ENCODE measurements around the gene PIGN. TPM values are rescaled to one million over a fixed set of nuclear protein-coding genes. Genes with fewer than 3 reads are reported as not detected.

Gene PIGN
- polyA plus RNA-seq, 1 experiment, result 33.7 TPM

DNA sequence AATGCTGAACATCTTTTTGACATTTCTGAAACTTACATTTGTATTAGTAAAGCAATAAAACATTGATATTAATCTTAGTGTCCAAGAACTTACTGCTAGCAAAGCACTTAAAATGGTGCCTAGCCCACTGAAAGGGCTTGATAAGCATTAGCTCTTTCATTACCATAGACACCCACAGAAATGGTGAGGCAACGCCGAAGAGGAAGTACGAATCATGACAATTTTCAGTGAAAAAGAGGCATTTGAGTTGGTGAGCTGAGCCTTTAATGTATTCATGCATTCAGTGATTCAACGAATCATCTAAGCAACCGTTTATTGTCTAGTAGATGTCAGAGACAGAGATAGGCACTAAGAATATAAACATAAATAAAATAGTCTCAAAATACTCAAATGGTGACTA lies 101.1 kb downstream of the PIGN start:
- no peak overlapping the region for H3K4me3 ChIP-seq (ENCODE audit: low read depth, low read length)
- TF ChIP-seq, protein P1, sequence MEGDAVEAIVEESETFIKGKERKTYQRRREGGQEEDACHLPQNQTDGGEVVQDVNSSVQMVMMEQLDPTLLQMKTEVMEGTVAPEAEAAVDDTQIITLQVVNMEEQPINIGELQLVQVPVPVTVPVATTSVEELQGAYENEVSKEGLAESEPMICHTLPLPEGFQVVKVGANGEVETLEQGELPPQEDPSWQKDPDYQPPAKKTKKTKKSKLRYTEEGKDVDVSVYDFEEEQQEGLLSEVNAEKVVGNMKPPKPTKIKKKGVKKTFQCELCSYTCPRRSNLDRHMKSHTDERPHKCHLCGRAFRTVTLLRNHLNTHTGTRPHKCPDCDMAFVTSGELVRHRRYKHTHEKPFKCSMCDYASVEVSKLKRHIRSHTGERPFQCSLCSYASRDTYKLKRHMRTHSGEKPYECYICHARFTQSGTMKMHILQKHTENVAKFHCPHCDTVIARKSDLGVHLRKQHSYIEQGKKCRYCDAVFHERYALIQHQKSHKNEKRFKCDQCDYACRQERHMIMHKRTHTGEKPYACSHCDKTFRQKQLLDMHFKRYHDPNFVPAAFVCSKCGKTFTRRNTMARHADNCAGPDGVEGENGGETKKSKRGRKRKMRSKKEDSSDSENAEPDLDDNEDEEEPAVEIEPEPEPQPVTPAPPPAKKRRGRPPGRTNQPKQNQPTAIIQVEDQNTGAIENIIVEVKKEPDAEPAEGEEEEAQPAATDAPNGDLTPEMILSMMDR (IDR thresholded peaks at IDR 0.05; ENCODE audit: low read depth, low read length), result no peak
- DNase-seq (ENCODE audit: low read depth, low spot score), result no peak
- ChIA-PET CTCF (no interaction called here), POLR2A (no interaction called here)
- no peak overlapping the region for H3K27ac ChIP-seq (ENCODE audit: low read depth, low read length)
- H3K9me3 ChIP-seq (ENCODE audit: control insufficient read depth, insufficient read depth, low read length), result no peaks in the 10 kb centered on the region
- no peaks in the 10 kb centered on the region for H3K27me3 ChIP-seq (ENCODE audit: control insufficient read depth, insufficient read depth, low read length)

DNA sequence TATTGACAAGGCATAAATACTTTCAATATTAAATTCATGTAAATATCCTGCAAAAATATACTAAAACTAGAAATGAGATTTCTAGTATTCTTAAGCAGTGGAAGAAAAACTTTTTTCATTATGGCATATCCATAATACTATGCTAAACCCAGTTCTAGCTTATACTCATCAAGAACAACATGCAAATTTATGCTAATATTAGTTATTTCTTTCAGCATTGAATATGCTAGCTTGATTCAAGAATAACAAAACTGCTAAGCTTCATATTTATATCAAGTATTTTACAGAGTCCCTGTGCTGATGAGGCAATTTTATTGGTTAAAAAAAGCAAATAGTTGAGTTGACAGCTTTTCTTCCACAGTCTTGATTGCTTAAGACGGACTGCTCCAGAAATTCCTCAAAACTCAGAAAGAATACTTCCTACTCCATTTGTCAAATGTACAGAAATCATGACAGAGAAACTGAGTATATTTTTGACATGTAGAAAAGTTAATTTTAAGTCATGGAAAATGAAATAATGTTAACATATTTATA lies 105.0 kb downstream of the PIGN start:
- CTCF ChIA-PET, result no interaction called here

DNA sequence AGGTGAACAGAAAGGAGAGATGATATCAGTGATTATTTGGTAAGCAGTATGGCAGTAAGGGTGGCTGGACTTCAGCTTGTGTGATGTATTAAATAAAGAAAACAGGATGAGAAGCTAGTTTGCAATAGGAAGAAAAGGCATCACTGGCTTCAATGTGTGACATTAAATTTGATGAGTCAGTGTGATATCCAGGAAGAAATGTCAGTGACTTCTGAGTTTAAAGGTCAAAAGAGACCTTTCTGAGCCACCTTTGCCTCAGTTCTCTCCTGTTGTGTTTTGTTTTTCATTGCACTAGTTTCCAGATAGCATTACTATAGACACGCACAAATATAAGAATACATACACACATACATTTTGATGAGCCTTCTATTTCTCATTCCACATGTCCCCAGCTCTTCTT lies 105.6 kb downstream of the PIGN start:
- no peak overlapping the region for H3K4me3 ChIP-seq (ENCODE audit: low read depth, low read length)
- no peaks in the 10 kb centered on the region for H3K9me3 ChIP-seq (ENCODE audit: control insufficient read depth, insufficient read depth, low read length)
- POLR2A ChIA-PET, result no interaction called here
- CTCF ChIA-PET, result no interaction called here
- TF ChIP-seq, protein P1 (IDR thresholded peaks at IDR 0.05; ENCODE audit: low read depth, low read length), result no peak
- no peak overlapping the region for H3K27ac ChIP-seq (ENCODE audit: low read depth, low read length)
- no peak for DNase-seq (ENCODE audit: low read depth, low spot score)
- no peaks in the 10 kb centered on the region for H3K27me3 ChIP-seq (ENCODE audit: control insufficient read depth, insufficient read depth, low read length)

More for the DNA sequence above, 105.0 kb downstream of the PIGN start:
- POLR2A ChIA-PET, result no interaction called here
- Histone ChIP-seq H3K4me3 (ENCODE audit: low read depth, low read length) (no peak overlapping the region), H3K9me3 (ENCODE audit: control insufficient read depth, insufficient read depth, low read length) (no peaks in the 10 kb centered on the region), H3K27me3 (ENCODE audit: control insufficient read depth, insufficient read depth, low read length) (no peaks in the 10 kb centered on the region), H3K27ac (ENCODE audit: low read depth, low read length) (no peak overlapping the region)
- DNase-seq (ENCODE audit: low read depth, low spot score), result no peak
- TF ChIP-seq, protein P1 (IDR thresholded peaks at IDR 0.05; ENCODE audit: low read depth, low read length), result no peak

DNA sequence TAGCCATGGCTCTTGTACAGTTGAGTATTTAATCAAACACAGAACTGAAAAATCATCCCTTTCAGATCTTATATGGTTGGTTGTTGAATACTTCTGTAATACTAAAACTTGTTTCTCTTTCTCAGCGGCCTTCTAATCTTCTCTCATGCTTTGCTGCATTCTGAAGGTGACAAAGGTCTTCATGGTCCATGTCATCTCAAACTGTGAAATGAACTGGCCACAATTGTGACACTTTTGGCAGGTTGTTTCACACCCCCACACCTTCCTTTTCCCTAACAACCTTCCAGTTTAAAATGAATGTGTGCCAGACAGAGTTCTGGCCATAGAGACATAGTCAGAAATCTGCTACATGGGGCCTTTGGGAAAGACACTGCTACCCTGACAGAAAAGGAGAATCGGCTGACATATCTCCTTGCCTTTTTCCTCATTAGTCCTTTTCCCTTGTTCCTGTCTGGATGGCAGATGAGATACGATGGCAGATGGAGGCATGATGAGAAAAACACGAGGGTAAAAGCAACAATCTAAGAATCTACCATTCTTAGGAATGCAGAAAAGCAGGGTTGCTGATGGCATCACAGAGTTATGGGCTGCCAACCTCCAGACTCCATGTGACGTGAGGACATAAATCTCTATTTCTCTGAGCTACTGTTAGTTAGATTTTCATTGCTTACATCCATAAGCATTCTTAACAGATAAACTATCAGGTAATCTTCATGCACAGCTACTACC lies 106.5 kb downstream of the PIGN start:
- POLR2A ChIA-PET, result no interaction called here
- DNase-seq (ENCODE audit: low read depth, low spot score), result no peak
- Histone ChIP-seq H3K4me3 (ENCODE audit: low read depth, low read length) (no peak overlapping the region), H3K27me3 (ENCODE audit: control insufficient read depth, insufficient read depth, low read length) (no peaks in the 10 kb centered on the region), H3K27ac (ENCODE audit: low read depth, low read length) (no peak overlapping the region), H3K9me3 (ENCODE audit: control insufficient read depth, insufficient read depth, low read length) (no peaks in the 10 kb centered on the region)
- TF ChIP-seq, protein P1 (IDR thresholded peaks at IDR 0.05; ENCODE audit: low read depth, low read length), result no peak
- CTCF ChIA-PET, result interaction anchor here (0.7 kb wide), 1 partner anchor 14 kb away, joined by 3 read pairs; no protein-coding TSS in a partner anchor

DNA sequence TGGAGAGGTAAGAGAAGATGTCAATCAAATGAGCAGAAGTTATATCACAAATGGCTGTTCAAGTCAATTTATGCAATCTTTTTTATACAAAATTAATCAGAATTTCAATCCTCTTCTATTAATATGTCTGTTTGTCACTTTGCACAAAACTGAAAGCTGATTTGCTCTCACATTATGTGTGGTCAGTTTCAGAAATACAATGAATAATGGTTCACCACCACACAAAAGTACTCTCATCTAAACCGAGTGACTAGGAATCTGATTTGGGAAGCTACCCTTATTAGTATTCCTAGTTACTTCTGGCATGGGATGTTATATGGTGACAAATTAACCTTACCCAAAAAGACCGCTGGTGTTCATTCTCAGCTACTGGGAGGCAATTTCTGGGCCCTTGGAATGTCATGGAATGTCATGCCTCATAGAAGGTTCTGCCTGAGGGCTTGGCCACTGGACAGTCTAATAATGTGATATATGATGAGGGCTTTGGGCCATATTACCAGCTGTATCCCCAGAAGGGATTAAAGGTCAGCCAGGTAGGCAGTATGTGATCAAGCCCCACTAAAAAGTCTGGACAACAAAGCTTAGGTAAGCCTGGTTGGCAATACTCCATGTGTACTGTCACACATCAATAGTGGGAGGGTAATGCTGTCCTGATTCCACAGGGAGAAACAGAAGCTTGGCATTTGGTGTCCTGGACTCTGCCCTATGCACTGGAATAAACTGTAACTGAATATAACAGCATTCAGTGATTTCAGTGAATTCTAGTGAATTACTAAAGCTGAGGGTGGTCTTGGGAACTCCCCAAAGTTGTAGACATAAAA lies 113.2 kb downstream of the PIGN start:
- no peaks in the 10 kb centered on the region for H3K9me3 ChIP-seq (ENCODE audit: control insufficient read depth, insufficient read depth, low read length)
- ChIA-PET CTCF (no interaction called here), POLR2A (no interaction called here)
- DNase-seq (ENCODE audit: low read depth, low spot score), result no peak
- H3K4me3 ChIP-seq (ENCODE audit: low read depth, low read length), result no peak overlapping the region
- no peak overlapping the region for H3K27ac ChIP-seq (ENCODE audit: low read depth, low read length)
- H3K27me3 ChIP-seq (ENCODE audit: control insufficient read depth, insufficient read depth, low read length), result no peaks in the 10 kb centered on the region
- TF ChIP-seq, protein P1 (IDR thresholded peaks at IDR 0.05; ENCODE audit: low read depth, low read length), result no peak

Measured in AG04450 (cell line).